OCI-LY7 (cell line): ENCODE measurements around the gene TMEM35B. TPM values are rescaled to one million over a fixed set of nuclear protein-coding genes. Genes with fewer than 3 reads are reported as not detected.

Source experiments
- BruUV-seq: library from RNA; stranded (reverse); fragments of 400-500 nt; replicated peaks from 2 replicates; lab custom pipeline; 2021; lab: Mats Ljungman, UMichigan
- CTCF ChIA-PET: fragments of 300-600 bp; sonication (Branson Sonifier 250); formaldehyde crosslinking; loops from one replicate; lab custom pipeline; 2022; ENCODE audit warnings: antibody characterized with exemption; ENCODE audit not compliant: unreplicated experiment; lab: Charles Lee
- POLR2A ChIA-PET: fragments of 300-600 bp; sonication (Branson Sonifier 250); formaldehyde crosslinking; loops from one replicate; lab custom pipeline; 2022; ENCODE audit warnings: antibody characterized with exemption; lab: Charles Lee
- DNase-seq: peaks from one replicate; pipeline ENCODE4 v3.0.0-alpha.2; 2015; ENCODE audit warnings: low spot score
- H2AFZ ChIP-seq: fragments of 200-600 bp; sonication (generic), shearing (Covaris generic); 2 replicates; pipeline ENCODE4 v1.6.1; 2014; ENCODE audit warnings: mild to moderate bottlenecking, antibody characterized with exemption, low read length, moderate library complexity
- H3K27ac ChIP-seq: fragments of 200-600 bp; sonication (generic); 2 replicates; pipeline ENCODE4 v1.5.1; 2014; ENCODE audit warnings: mixed run types, low read depth, mild to moderate bottlenecking, moderate library complexity, low read length, inconsistent platforms; ENCODE audit not compliant: poor library complexity, severe bottlenecking
- H3K36me3 ChIP-seq: fragments of 200-600 bp; sonication (generic); 2 replicates; pipeline ENCODE4 v1.6.1; 2014; ENCODE audit warnings: mild to moderate bottlenecking, antibody characterized with exemption, low read length, moderate library complexity, mixed read lengths; ENCODE audit not compliant: insufficient read depth
- H3K4me1 ChIP-seq: fragments of 200-600 bp; sonication (generic); 2 replicates; pipeline ENCODE4 v1.5.1; 2014; ENCODE audit warnings: mild to moderate bottlenecking, low read length; ENCODE audit not compliant: insufficient read depth, poor library complexity, severe bottlenecking
- H3K4me2 ChIP-seq: fragments of 200-600 bp; sonication (generic); 2 replicates; pipeline ENCODE4 v1.6.1; 2014; ENCODE audit warnings: mild to moderate bottlenecking, low read length
- H3K4me3 ChIP-seq: fragments of 200-600 bp; sonication (generic); 2 replicates; pipeline ENCODE4 v1.5.1; 2014; ENCODE audit warnings: mild to moderate bottlenecking, low read depth, low read length; ENCODE audit not compliant: poor library complexity, severe bottlenecking
- H3K79me2 ChIP-seq: fragments of 200-600 bp; sonication (generic); 2 replicates; pipeline ENCODE4 v1.6.1; 2016; ENCODE audit warnings: low read depth, mild to moderate bottlenecking, low read length, moderate library complexity, mixed read lengths; ENCODE audit not compliant: insufficient read depth
- H3K9me2 ChIP-seq: fragments of 200-600 bp; sonication (generic); 2 replicates; pipeline ENCODE4 v1.6.1; 2016; ENCODE audit warnings: mild to moderate bottlenecking, low read length, mixed read lengths; ENCODE audit not compliant: insufficient read depth
- H3K9me3 ChIP-seq: fragments of 200-600 bp; sonication (generic); 2 replicates; pipeline ENCODE4 v1.6.1; 2014; ENCODE audit warnings: mild to moderate bottlenecking, mixed run types, low read length, mixed read lengths
- H4K20me1 ChIP-seq: fragments of 200-600 bp; sonication (generic); 2 replicates; pipeline ENCODE4 v1.6.1; 2014; ENCODE audit warnings: mild to moderate bottlenecking, antibody characterized with exemption, low read length, moderate library complexity, mixed read lengths; ENCODE audit not compliant: insufficient read depth
- EZH2phosphoT487 ChIP-seq: fragments of 200-600 bp; sonication (generic); IDR thresholded peaks from 2 replicates; pipeline ENCODE4 v1.6.1; 2018; ENCODE audit warnings: low read depth, borderline replicate concordance, mild to moderate bottlenecking, mixed run types, antibody characterized with exemption, low read length, moderate library complexity, mixed read lengths
- intact Hi-C: fragments of 100-400 bp; cut with micrococcal nuclease; formaldehyde crosslinking; loops from one replicate; pipeline ENCODE4 v1.10.0; 2022; ENCODE audit not compliant: unreplicated experiment
- total RNA-seq, 2 experiments: library from RNA; depleted of rRNA in 1 of 2; stranded (reverse); fragments of >200 nt in 1 of 2; shearing (Covaris generic) in 1 of 2; gene quantifications; 2 replicates each; pipeline ENCODE4 v1.2.3, GENCODE V29; 2014 to 2022
- TF ChIP-seq, protein P1 (sequence below): fragments of 200-600 bp; sonication (generic); conservative IDR thresholded peaks from 2 replicates; pipeline ENCODE4 v1.5.1; 2014; ENCODE audit warnings: mild to moderate bottlenecking, antibody characterized with exemption, low read length, moderate library complexity, mixed read lengths

The TMEM35B gene
- total RNA-seq, 2 experiments from 2014 or later, result 15.5 to 19.8 TPM

DNA sequence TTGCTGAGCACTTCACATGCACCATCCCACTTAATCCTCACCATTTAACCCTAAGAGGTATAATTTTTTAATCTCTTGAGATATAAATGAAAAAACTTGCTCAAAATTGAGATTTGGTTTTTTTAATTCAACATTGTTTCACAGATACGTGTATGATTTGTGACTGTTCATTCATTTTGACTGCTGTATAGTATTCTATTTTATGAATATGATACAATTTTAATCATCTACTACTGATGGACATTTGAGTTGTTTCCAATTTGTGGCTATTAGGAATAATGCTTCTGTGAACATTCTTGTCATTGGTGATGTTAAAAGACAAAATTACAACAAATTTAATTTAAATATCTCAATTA lies 47.2 kb upstream of the TMEM35B start:
- no TSS peak for BruUV-seq
- H3K27ac ChIP-seq, result no peak overlapping the region
- H3K4me2 ChIP-seq, result peak overlapping the region; percentile 29; the same call in 1 of the 2 replicates
- POLR2A ChIA-PET, result interaction anchor here (0.5 to 3.3 kb wide), 3 partner anchors 10 to 197 kb away, joined by 3 to 27 read pairs (median 3); partner anchors contain the start of gene TMEM35B
- peaks cover 16% of the 10 kb centered on the region; the same call in 1 of the 2 replicates for H3K79me2 ChIP-seq
- H3K9me2 ChIP-seq, result no peaks in the 10 kb centered on the region
- peak overlapping the region; percentile 86 for H3K4me3 ChIP-seq
- H3K9me3 ChIP-seq, result peaks cover 20% of the 10 kb centered on the region
- peak overlapping the region; percentile 31; the same call in 1 of the 2 replicates for H2AFZ ChIP-seq
- H3K36me3 ChIP-seq, result peaks cover 7% of the 10 kb centered on the region
- H3K4me1 ChIP-seq, result peaks cover 9% of the 10 kb centered on the region
- DNase-seq, result no peak
- TF ChIP-seq, protein P1, sequence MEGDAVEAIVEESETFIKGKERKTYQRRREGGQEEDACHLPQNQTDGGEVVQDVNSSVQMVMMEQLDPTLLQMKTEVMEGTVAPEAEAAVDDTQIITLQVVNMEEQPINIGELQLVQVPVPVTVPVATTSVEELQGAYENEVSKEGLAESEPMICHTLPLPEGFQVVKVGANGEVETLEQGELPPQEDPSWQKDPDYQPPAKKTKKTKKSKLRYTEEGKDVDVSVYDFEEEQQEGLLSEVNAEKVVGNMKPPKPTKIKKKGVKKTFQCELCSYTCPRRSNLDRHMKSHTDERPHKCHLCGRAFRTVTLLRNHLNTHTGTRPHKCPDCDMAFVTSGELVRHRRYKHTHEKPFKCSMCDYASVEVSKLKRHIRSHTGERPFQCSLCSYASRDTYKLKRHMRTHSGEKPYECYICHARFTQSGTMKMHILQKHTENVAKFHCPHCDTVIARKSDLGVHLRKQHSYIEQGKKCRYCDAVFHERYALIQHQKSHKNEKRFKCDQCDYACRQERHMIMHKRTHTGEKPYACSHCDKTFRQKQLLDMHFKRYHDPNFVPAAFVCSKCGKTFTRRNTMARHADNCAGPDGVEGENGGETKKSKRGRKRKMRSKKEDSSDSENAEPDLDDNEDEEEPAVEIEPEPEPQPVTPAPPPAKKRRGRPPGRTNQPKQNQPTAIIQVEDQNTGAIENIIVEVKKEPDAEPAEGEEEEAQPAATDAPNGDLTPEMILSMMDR, result no peak
- no peak for TF ChIP-seq EZH2phosphoT487
- H4K20me1 ChIP-seq, result no peaks in the 10 kb centered on the region
- CTCF ChIA-PET, result no interaction called here
- intact Hi-C loops, result no loop called here

DNA sequence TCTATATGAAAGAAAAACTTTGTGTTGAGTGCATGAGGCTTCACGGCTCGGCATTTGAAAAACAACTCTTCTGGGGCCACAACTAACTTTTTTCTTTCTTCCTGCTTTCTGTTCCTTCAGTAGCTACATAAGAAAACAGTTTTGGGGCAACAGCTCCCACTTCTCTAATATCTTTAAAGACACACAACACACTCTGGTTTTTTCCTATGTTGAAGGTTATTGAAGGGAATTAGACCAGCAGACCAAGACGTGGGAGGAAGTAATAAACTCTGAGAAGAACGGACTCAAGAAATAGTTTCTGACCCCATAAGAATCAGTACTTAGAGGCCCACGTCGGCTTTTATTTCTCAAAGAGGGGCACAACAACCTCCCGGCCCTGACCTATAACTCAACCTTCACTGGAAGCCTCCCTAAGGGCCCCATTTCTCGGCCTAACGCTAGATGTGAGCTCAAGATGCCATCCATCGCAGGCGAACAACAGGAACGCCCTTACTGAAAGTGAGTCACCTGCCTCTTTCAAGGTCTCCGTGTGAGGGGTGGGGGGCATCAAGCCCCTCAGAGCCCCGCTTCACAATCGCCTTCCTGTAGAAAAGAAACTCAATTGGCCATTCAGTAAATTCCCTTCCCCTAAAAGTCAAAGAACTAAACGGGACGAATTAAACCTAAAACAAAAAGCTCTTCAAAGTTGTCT lies 45.8 kb upstream of the TMEM35B start:
- H3K9me2 ChIP-seq, result no peaks in the 10 kb centered on the region
- H3K9me3 ChIP-seq, result peaks cover 20% of the 10 kb centered on the region
- H3K4me2 ChIP-seq, result peak overlapping the region; percentile 91
- H3K36me3 ChIP-seq, result peaks cover 19% of the 10 kb centered on the region
- no peaks in the 10 kb centered on the region for H4K20me1 ChIP-seq
- H3K4me3 ChIP-seq, result peak overlapping the region; percentile 86
- peak overlapping the region; percentile 79 for H2AFZ ChIP-seq
- BruUV-seq, result TSS peak; percentile 89
- TF ChIP-seq, protein P1, result no peak
- TF ChIP-seq EZH2phosphoT487, result no peak
- ChIA-PET CTCF (no interaction called here), POLR2A (interaction anchor here (0.5 to 3.3 kb wide), 7 partner anchors 10 to 1568 kb away, joined by 3 to 27 read pairs (median 3); partner anchors contain the start of genes TMEM35B and ZMYM1)
- peak overlapping the region; percentile 53 for H3K27ac ChIP-seq
- H3K4me1 ChIP-seq, result peaks cover 9% of the 10 kb centered on the region
- intact Hi-C loops, result loop anchor here (1.0 kb wide), 1 partner anchor 48 kb away; the partner anchor contains the start of gene ZMYM1
- DNase-seq, result peak; percentile 45
- peaks cover 16% of the 10 kb centered on the region; the same call in 1 of the 2 replicates for H3K79me2 ChIP-seq

DNA sequence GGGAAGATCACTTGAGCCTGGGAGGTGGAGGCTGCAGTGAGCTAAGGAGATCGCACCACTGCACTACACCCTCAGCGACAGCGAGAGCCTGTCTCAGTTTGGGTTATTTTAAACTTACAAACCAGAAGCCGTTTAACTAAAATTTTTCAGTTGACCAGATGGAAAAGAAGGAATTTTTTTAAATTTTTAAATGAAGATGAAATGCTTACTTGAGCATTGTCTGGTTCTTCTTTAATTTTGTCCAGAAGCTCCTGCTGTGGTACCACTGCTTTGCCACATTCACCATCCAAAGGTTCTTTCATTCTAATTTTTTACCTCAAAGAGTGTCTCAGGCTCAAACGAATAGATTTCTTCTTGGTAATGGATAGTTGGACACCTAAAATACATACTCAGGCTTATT lies 45.2 kb upstream of the TMEM35B start:
- intact Hi-C loops, result no loop called here
- peaks cover 20% of the 10 kb centered on the region for H3K9me3 ChIP-seq
- H3K4me2 ChIP-seq, result peak overlapping the region; percentile 91
- ChIA-PET CTCF (no interaction called here), POLR2A (interaction anchor here (0.5 to 3.3 kb wide), 9 partner anchors 10 to 1568 kb away, joined by 3 to 27 read pairs (median 4); partner anchors contain the start of genes TMEM35B and ZMYM1)
- TF ChIP-seq, protein P1, result no peak
- TF ChIP-seq EZH2phosphoT487, result no peak
- peak overlapping the region; percentile 53 for H3K27ac ChIP-seq
- H3K4me3 ChIP-seq, result peak overlapping the region; percentile 86
- peaks cover 9% of the 10 kb centered on the region for H3K4me1 ChIP-seq
- peaks cover 19% of the 10 kb centered on the region for H3K36me3 ChIP-seq
- no peaks in the 10 kb centered on the region for H4K20me1 ChIP-seq
- H2AFZ ChIP-seq, result peak overlapping the region; percentile 79
- BruUV-seq, result no TSS peak
- H3K79me2 ChIP-seq, result peaks cover 16% of the 10 kb centered on the region; the same call in 1 of the 2 replicates
- H3K9me2 ChIP-seq, result no peaks in the 10 kb centered on the region
- peak; percentile 4 for DNase-seq
